Measurements from ENCODE around the gene PKP4. TPM values are rescaled to one million over a fixed set of nuclear protein-coding genes. Genes with fewer than 3 reads are reported as not detected.

PKP4 gene
- total RNA-seq, 1 experiment from 2014 or later, result 55.2 TPM

DNA sequence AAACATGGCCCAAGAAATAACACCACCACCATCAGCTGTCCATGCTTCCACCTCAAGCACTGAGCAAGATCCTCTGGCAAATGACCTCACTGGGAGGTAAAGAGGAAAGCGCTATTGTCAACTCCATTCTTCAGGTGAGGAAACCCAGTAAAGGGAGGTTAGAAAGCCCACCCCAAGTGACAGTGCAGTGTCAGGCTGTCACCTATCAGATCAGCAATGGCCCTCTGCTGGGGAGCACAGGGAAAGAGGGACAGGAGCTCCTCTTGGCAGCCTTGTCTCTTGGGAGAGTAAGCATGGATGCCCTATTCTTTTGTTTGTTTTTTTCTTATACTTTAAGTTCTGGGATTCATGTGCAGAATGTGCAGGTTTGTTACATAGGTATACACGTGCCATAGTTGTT, 234.1 kb downstream of the PKP4 start:
- no peak overlapping the region for H3K9ac ChIP-seq (ENCODE audit: low read length)
- TF ChIP-seq SRF (IDR thresholded peaks at IDR 0.05; ENCODE audit: low read depth) (no peak), ZNF274 (IDR thresholded peaks at IDR 0.05; ENCODE audit: low read depth, low read length) (no peak), TCF7L2 (IDR thresholded peaks at IDR 0.05; ENCODE audit: borderline replicate concordance, extremely low read depth, insufficient read depth, insufficient read length) (no peak), POLR2AphosphoS5 (IDR thresholded peaks at IDR 0.05; ENCODE audit: low read depth, low read length) (no peak), POLR2A (IDR thresholded peaks at IDR 0.05; ENCODE audit: borderline replicate concordance, extremely low read depth, insufficient read depth, insufficient read length) (no peak), JUND (IDR thresholded peaks at IDR 0.05) (no peak), YY1 (IDR thresholded peaks at IDR 0.05; ENCODE audit: extremely low read depth, insufficient replicate concordance, low read depth, low read length) (no peak), EZH2phosphoT487 (IDR thresholded peaks at IDR 0.05; ENCODE audit: borderline replicate concordance) (no peak), EGR1 (IDR thresholded peaks at IDR 0.05; ENCODE audit: low read depth) (no peak), EZH2 (IDR thresholded peaks at IDR 0.05) (no peak), FOSL1 (IDR thresholded peaks at IDR 0.05; ENCODE audit: low read depth) (no peak), CEBPB (IDR thresholded peaks at IDR 0.05; ENCODE audit: low read depth) (no peak)
- TF ChIP-seq, protein P1, sequence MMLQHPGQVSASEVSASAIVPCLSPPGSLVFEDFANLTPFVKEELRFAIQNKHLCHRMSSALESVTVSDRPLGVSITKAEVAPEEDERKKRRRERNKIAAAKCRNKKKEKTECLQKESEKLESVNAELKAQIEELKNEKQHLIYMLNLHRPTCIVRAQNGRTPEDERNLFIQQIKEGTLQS (IDR thresholded peaks at IDR 0.05), result no peak
- TF ChIP-seq, protein P2, sequence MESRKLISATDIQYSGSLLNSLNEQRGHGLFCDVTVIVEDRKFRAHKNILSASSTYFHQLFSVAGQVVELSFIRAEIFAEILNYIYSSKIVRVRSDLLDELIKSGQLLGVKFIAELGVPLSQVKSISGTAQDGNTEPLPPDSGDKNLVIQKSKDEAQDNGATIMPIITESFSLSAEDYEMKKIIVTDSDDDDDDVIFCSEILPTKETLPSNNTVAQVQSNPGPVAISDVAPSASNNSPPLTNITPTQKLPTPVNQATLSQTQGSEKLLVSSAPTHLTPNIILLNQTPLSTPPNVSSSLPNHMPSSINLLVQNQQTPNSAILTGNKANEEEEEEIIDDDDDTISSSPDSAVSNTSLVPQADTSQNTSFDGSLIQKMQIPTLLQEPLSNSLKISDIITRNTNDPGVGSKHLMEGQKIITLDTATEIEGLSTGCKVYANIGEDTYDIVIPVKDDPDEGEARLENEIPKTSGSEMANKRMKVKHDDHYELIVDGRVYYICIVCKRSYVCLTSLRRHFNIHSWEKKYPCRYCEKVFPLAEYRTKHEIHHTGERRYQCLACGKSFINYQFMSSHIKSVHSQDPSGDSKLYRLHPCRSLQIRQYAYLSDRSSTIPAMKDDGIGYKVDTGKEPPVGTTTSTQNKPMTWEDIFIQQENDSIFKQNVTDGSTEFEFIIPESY (IDR thresholded peaks at IDR 0.05; ENCODE audit: extremely low read depth, insufficient replicate concordance, low read length), result no peak
- TF ChIP-seq, protein P3, sequence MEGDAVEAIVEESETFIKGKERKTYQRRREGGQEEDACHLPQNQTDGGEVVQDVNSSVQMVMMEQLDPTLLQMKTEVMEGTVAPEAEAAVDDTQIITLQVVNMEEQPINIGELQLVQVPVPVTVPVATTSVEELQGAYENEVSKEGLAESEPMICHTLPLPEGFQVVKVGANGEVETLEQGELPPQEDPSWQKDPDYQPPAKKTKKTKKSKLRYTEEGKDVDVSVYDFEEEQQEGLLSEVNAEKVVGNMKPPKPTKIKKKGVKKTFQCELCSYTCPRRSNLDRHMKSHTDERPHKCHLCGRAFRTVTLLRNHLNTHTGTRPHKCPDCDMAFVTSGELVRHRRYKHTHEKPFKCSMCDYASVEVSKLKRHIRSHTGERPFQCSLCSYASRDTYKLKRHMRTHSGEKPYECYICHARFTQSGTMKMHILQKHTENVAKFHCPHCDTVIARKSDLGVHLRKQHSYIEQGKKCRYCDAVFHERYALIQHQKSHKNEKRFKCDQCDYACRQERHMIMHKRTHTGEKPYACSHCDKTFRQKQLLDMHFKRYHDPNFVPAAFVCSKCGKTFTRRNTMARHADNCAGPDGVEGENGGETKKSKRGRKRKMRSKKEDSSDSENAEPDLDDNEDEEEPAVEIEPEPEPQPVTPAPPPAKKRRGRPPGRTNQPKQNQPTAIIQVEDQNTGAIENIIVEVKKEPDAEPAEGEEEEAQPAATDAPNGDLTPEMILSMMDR (IDR thresholded peaks at IDR 0.05 in 2 of 3, conservative IDR thresholded peaks at IDR 0.05 in 1 of 3; ENCODE audit: borderline replicate concordance in 1 of 3, insufficient read depth in 1 of 3, low read depth in 2 of 3, low read length in 2 of 3), result no peak
- TF ChIP-seq, protein P4, sequence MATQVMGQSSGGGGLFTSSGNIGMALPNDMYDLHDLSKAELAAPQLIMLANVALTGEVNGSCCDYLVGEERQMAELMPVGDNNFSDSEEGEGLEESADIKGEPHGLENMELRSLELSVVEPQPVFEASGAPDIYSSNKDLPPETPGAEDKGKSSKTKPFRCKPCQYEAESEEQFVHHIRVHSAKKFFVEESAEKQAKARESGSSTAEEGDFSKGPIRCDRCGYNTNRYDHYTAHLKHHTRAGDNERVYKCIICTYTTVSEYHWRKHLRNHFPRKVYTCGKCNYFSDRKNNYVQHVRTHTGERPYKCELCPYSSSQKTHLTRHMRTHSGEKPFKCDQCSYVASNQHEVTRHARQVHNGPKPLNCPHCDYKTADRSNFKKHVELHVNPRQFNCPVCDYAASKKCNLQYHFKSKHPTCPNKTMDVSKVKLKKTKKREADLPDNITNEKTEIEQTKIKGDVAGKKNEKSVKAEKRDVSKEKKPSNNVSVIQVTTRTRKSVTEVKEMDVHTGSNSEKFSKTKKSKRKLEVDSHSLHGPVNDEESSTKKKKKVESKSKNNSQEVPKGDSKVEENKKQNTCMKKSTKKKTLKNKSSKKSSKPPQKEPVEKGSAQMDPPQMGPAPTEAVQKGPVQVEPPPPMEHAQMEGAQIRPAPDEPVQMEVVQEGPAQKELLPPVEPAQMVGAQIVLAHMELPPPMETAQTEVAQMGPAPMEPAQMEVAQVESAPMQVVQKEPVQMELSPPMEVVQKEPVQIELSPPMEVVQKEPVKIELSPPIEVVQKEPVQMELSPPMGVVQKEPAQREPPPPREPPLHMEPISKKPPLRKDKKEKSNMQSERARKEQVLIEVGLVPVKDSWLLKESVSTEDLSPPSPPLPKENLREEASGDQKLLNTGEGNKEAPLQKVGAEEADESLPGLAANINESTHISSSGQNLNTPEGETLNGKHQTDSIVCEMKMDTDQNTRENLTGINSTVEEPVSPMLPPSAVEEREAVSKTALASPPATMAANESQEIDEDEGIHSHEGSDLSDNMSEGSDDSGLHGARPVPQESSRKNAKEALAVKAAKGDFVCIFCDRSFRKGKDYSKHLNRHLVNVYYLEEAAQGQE (IDR thresholded peaks at IDR 0.05; ENCODE audit: low read depth), result no peak
- H4K20me1 ChIP-seq (ENCODE audit: insufficient read depth), result no peaks in the 10 kb centered on the region

More for the DNA sequence above, 234.1 kb downstream of the PKP4 start:
- no peak overlapping the region for H3K27ac ChIP-seq (ENCODE audit: low read depth, low read length)
- no peak overlapping the region for H2AFZ ChIP-seq (ENCODE audit: low read depth, low read length, poor library complexity, severe bottlenecking)
- BruUV-seq (replicated peaks), result no TSS peak
- no peaks in the 10 kb centered on the region for H3K79me2 ChIP-seq (ENCODE audit: insufficient read depth, low read length)
- no peak overlapping the region for H3K4me2 ChIP-seq (ENCODE audit: low read length)
- no peaks in the 10 kb centered on the region for H3K27me3 ChIP-seq (ENCODE audit: insufficient read depth, low read length)
- DNase-seq (ENCODE audit: low read depth, low spot score) (no peak), ATAC-seq (no peak)
- H3K9me2 ChIP-seq (ENCODE audit: insufficient read depth), result no peaks in the 10 kb centered on the region
- POLR2A ChIA-PET, result no interaction called here
- H3K36me3 ChIP-seq (ENCODE audit: control insufficient read depth in 1 of 2, insufficient read depth in 2 of 2, low read length in 2 of 2), result no peaks in the 10 kb centered on the region
- H3K9me3 ChIP-seq (ENCODE audit: control insufficient read depth in 1 of 2, insufficient read depth in 1 of 2, low read depth in 1 of 2, low read length in 2 of 2), result no peaks in the 10 kb centered on the region
- no peaks in the 10 kb centered on the region for H3K4me1 ChIP-seq (ENCODE audit: control insufficient read depth in 1 of 2, insufficient read depth in 2 of 2, low read length in 2 of 2)
- no peak overlapping the region for H3K4me3 ChIP-seq (replicated peaks in 1 of 2; ENCODE audit: low read depth in 1 of 2, low read length in 2 of 2)
- CTCF ChIA-PET, result interaction anchor here (1.5 kb wide), 1 partner anchor 55 kb away, joined by 3 read pairs; no protein-coding TSS in a partner anchor
- RAD21 ChIA-PET (ENCODE audit: low non-redundant PET in 1 of 2, low total read pairs in 2 of 2, uncharacterized antibody in 2 of 2, unreplicated experiment in 2 of 2), result interaction anchor here in 1 of 2 experiments (0.6 kb wide), 1 partner anchor 19 kb away, joined by 3 read pairs; no protein-coding TSS in a partner anchor
- intact Hi-C loops (cut with micrococcal nuclease), result no loop called here

Measured in HCT116 (cell line).